Activated naive CD4-positive, alpha-beta T cell treated with anti-CD3 and anti-CD28 coated beads, Interleukin-2, amount 10 ng/mL, durations not matched to agents 7 days and 5 days (primary cell): Measurements from ENCODE around the gene ACAT2.
"Not testable (repeated sequence)": the region's sequence is repeated elsewhere in the genome, so short reads cannot be mapped to it uniquely, and the experiment has no call there.

Experiments used
- CTCF ChIA-PET: fragments of 350-600 bp; sonication (Branson Sonifier 250); formaldehyde crosslinking; loops from one replicate; lab custom pipeline; 2021; ENCODE audit warnings: antibody characterized with exemption; lab: Charles Lee
- DNase-seq: peaks from one replicate; pipeline ENCODE4 v3.0.0-alpha.2; 2020
- H3K27ac Mint-ChIP-seq: one replicate; pipeline ENCODE4 v1.8.0; 2021; ENCODE audit warnings: mild to moderate bottlenecking, moderate library complexity, mixed read lengths
- H3K27me3 Mint-ChIP-seq: one replicate; pipeline ENCODE4 v1.8.0; 2021; ENCODE audit warnings: mild to moderate bottlenecking, mixed read lengths
- H3K36me3 Mint-ChIP-seq: one replicate; pipeline ENCODE4 v1.8.0; 2021; ENCODE audit warnings: mixed read lengths
- H3K4me1 Mint-ChIP-seq: one replicate; pipeline ENCODE4 v1.8.0; 2021; ENCODE audit warnings: mixed read lengths
- H3K4me3 Mint-ChIP-seq: one replicate; pipeline ENCODE4 v1.8.0; 2021; ENCODE audit warnings: mild to moderate bottlenecking, moderate library complexity, mixed read lengths
- H3K9me3 Mint-ChIP-seq: one replicate; pipeline ENCODE4 v1.8.0; 2021; ENCODE audit warnings: mixed read lengths

Gene ACAT2

GRCh38 chr6:159725208-159725607 lies 36.6 kb upstream of the ACAT2 start:
- DNase-seq, H3K4me3 Mint-ChIP-seq, H3K27me3 Mint-ChIP-seq, CTCF ChIA-PET, H3K27ac Mint-ChIP-seq: not testable (repeated sequence)
- Mint-ChIP-seq H3K36me3 (peaks cover 36% of the 10 kb centered on the region), H3K9me3 (peaks cover 12% of the 10 kb centered on the region), H3K4me1 (peaks cover 49% of the 10 kb centered on the region)

- H3K27ac Mint-ChIP-seq: peak overlapping the region; percentile 97
- no peak for DNase-seq
- H3K9me3 Mint-ChIP-seq: peaks cover 12% of the 10 kb centered on the region
- peaks cover 46% of the 10 kb centered on the region for H3K36me3 Mint-ChIP-seq
- CTCF ChIA-PET: interaction anchor here (0.7 to 1.1 kb wide), 3 partner anchors 34 to 64 kb away, joined by 3 read pairs; partner anchors contain the start of gene MRPL18
- peaks cover 57% of the 10 kb centered on the region for H3K4me1 Mint-ChIP-seq
- H3K4me3 Mint-ChIP-seq: peak overlapping the region; percentile 86
- H3K27me3 Mint-ChIP-seq: peaks cover 7% of the 10 kb centered on the region
Measured at GRCh38 chr6:159726255-159726917, 35.5 kb upstream of the ACAT2 start.

GRCh38 chr6:159726918-159727716 lies 34.7 kb upstream of the ACAT2 start, which contains the start of gene WTAP:
TSS of gene WTAP (plus strand) at chr6:159727506. CDS start at chr6:159736266, 8,760 bp downstream.
- H3K27ac Mint-ChIP-seq: peak within 1 kb of the TSS; percentile 97
- peaks cover 12% of the 10 kb centered on the region for H3K9me3 Mint-ChIP-seq
- H3K27me3 Mint-ChIP-seq: peaks cover 7% of the 10 kb centered on the region
- H3K36me3 Mint-ChIP-seq: peaks cover 48% of the 10 kb centered on the region
- CTCF ChIA-PET: interaction anchor here (0.7 to 1.1 kb wide), 3 partner anchors 35 to 63 kb away, joined by 3 read pairs; partner anchors contain the start of gene MRPL18
- H3K4me1 Mint-ChIP-seq: peaks cover 62% of the 10 kb centered on the region
- peak within 1 kb of the TSS; percentile 88 for H3K4me3 Mint-ChIP-seq
- peak; percentile 98 for DNase-seq

- CTCF ChIA-PET: interaction anchor here (1.6 kb wide), 1 partner anchor 36 kb away, joined by 7 read pairs; no protein-coding TSS in a partner anchor
- Mint-ChIP-seq H3K36me3 (peaks cover 44% of the 10 kb centered on the region), H3K4me3 (peak overlapping the region; percentile 88), H3K9me3 (peaks cover 6% of the 10 kb centered on the region), H3K27ac (peak overlapping the region; percentile 95), H3K4me1 (peaks cover 64% of the 10 kb centered on the region), H3K27me3 (peaks cover 7% of the 10 kb centered on the region)
- DNase-seq: peak; percentile 65
Measured at GRCh38 chr6:159727717-159728445, 34.0 kb upstream of the ACAT2 start.

- no peak for DNase-seq
- peaks cover 7% of the 10 kb centered on the region for H3K27me3 Mint-ChIP-seq
- peaks cover 37% of the 10 kb centered on the region for H3K36me3 Mint-ChIP-seq
- peaks cover 1% of the 10 kb centered on the region for H3K9me3 Mint-ChIP-seq
- CTCF ChIA-PET: interaction anchor here (1.6 kb wide), 1 partner anchor 37 kb away, joined by 7 read pairs; no protein-coding TSS in a partner anchor
- peaks cover 62% of the 10 kb centered on the region for H3K4me1 Mint-ChIP-seq
- H3K4me3 Mint-ChIP-seq: peak overlapping the region; percentile 88
- peak overlapping the region; percentile 95 for H3K27ac Mint-ChIP-seq
Measured at GRCh38 chr6:159728531-159728964, 33.3 kb upstream of the ACAT2 start.

- peaks cover 7% of the 10 kb centered on the region for H3K27me3 Mint-ChIP-seq
- CTCF ChIA-PET: interaction anchor here (1.0 to 1.6 kb wide), 2 partner anchors 17 to 38 kb away, joined by 3 to 7 read pairs; no protein-coding TSS in a partner anchor
- no peaks in the 10 kb centered on the region for H3K9me3 Mint-ChIP-seq
- DNase-seq: no peak
- peak overlapping the region; percentile 88 for H3K4me3 Mint-ChIP-seq
- H3K27ac Mint-ChIP-seq: peak overlapping the region; percentile 24
- peaks cover 62% of the 10 kb centered on the region for H3K4me1 Mint-ChIP-seq
- H3K36me3 Mint-ChIP-seq: peaks cover 30% of the 10 kb centered on the region
Measured at GRCh38 chr6:159729598-159730331, 32.1 kb upstream of the ACAT2 start.

- CTCF ChIA-PET: interaction anchor here (1.0 kb wide), 1 partner anchor 16 kb away, joined by 3 read pairs; no protein-coding TSS in a partner anchor
Measured at GRCh38 chr6:159730332-159730676, 31.5 kb upstream of the ACAT2 start.

GRCh38 chr6:159732550-159732949 lies 29.3 kb upstream of the ACAT2 start:
- H3K27ac Mint-ChIP-seq, H3K9me3 Mint-ChIP-seq, H3K27me3 Mint-ChIP-seq, H3K4me3 Mint-ChIP-seq, CTCF ChIA-PET, DNase-seq: not testable (repeated sequence)
- H3K4me1 Mint-ChIP-seq: peaks cover 54% of the 10 kb centered on the region
- peaks cover 32% of the 10 kb centered on the region for H3K36me3 Mint-ChIP-seq

More at GRCh38 chr6:159730332-159730676, 31.5 kb upstream of the ACAT2 start:
- H3K27me3 Mint-ChIP-seq: peaks cover 7% of the 10 kb centered on the region
- peaks cover 60% of the 10 kb centered on the region for H3K4me1 Mint-ChIP-seq
- H3K27ac Mint-ChIP-seq: no peak overlapping the region
- H3K4me3 Mint-ChIP-seq: peak overlapping the region; percentile 18
- no peaks in the 10 kb centered on the region for H3K9me3 Mint-ChIP-seq
- no peak for DNase-seq
- peaks cover 30% of the 10 kb centered on the region for H3K36me3 Mint-ChIP-seq

- peaks cover 28% of the 10 kb centered on the region for H3K36me3 Mint-ChIP-seq
- H3K27me3 Mint-ChIP-seq, DNase-seq, H3K4me3 Mint-ChIP-seq, H3K9me3 Mint-ChIP-seq, CTCF ChIA-PET: not testable (repeated sequence)
- H3K4me1 Mint-ChIP-seq: peaks cover 62% of the 10 kb centered on the region
- peak overlapping the region; percentile 58 for H3K27ac Mint-ChIP-seq
Measured at GRCh38 chr6:159733395-159733794, 28.4 kb upstream of the ACAT2 start.

- CTCF ChIA-PET: interaction anchor here (1.2 to 1.4 kb wide), 2 partner anchors 10 to 19 kb away, joined by 3 read pairs; no protein-coding TSS in a partner anchor
- Mint-ChIP-seq H3K4me1 (peaks cover 37% of the 10 kb centered on the region), H3K27me3 (no peaks in the 10 kb centered on the region), H3K9me3 (no peaks in the 10 kb centered on the region), H3K27ac (no peak overlapping the region), H3K36me3 (peaks cover 21% of the 10 kb centered on the region), H3K4me3 (no peak overlapping the region)
- DNase-seq: no peak
Measured at GRCh38 chr6:159736908-159737307, 24.9 kb upstream of the ACAT2 start.

GRCh38 chr6:159739341-159739740 lies 22.5 kb upstream of the ACAT2 start:
- no peak overlapping the region for H3K4me3 Mint-ChIP-seq
- H3K36me3 Mint-ChIP-seq: peaks cover 33% of the 10 kb centered on the region
- H3K9me3 Mint-ChIP-seq: no peaks in the 10 kb centered on the region
- H3K27ac Mint-ChIP-seq: no peak overlapping the region
- DNase-seq: no peak
- H3K4me1 Mint-ChIP-seq: peaks cover 26% of the 10 kb centered on the region
- CTCF ChIA-PET: no interaction called here
- no peaks in the 10 kb centered on the region for H3K27me3 Mint-ChIP-seq

- DNase-seq: no peak
- no peak overlapping the region for H3K4me3 Mint-ChIP-seq
- H3K4me1 Mint-ChIP-seq: peaks cover 24% of the 10 kb centered on the region
- no peaks in the 10 kb centered on the region for H3K9me3 Mint-ChIP-seq
- H3K27me3 Mint-ChIP-seq: no peaks in the 10 kb centered on the region
- H3K36me3 Mint-ChIP-seq: peaks cover 51% of the 10 kb centered on the region
- H3K27ac Mint-ChIP-seq: no peak overlapping the region
- CTCF ChIA-PET: no interaction called here
Measured at GRCh38 chr6:159742165-159742564, 19.7 kb upstream of the ACAT2 start.

- Mint-ChIP-seq H3K27ac (no peak overlapping the region), H3K36me3 (peaks cover 69% of the 10 kb centered on the region), H3K27me3 (no peaks in the 10 kb centered on the region), H3K4me3 (no peak overlapping the region), H3K9me3 (no peaks in the 10 kb centered on the region), H3K4me1 (peaks cover 13% of the 10 kb centered on the region)
- CTCF ChIA-PET: no interaction called here
- no peak for DNase-seq
Measured at GRCh38 chr6:159745081-159745480, 16.8 kb upstream of the ACAT2 start.
